Activated effector memory CD4-positive, alpha-beta T cell treated with Interleukin-2 at 50 U/mL for 16 hours (primary cell): ENCODE measurements around the gene CSF1.
"Not testable (repeated sequence)": the region's sequence is repeated elsewhere in the genome, so short reads cannot be mapped to it uniquely, and the experiment has no call there.

Source experiments
- DNase-seq: peaks from one replicate; pipeline ENCODE4 v3.0.0-alpha.2; 2020

Gene CSF1

GRCh38 chr1:109946511-109946910 lies 35.9 kb downstream of the CSF1 start:
- DNase-seq: no peak

- no peak for DNase-seq
Observed at GRCh38 chr1:109947582-109948284, 37.1 kb downstream of the CSF1 start.

GRCh38 chr1:109948285-109948630 lies 37.6 kb downstream of the CSF1 start:
- no peak for DNase-seq

- no peak for DNase-seq
Observed at GRCh38 chr1:109950038-109950437, 39.4 kb downstream of the CSF1 start.

GRCh38 chr1:109950509-109950908 lies 39.9 kb downstream of the CSF1 start:
- no peak for DNase-seq

- not testable (repeated sequence) for DNase-seq
Observed at GRCh38 chr1:109951501-109951900, 40.9 kb downstream of the CSF1 start.

GRCh38 chr1:109954041-109954512 lies 43.4 kb downstream of the CSF1 start:
- DNase-seq: no peak

- DNase-seq: no peak
Observed at GRCh38 chr1:109959632-109959973, 49.0 kb downstream of the CSF1 start.

GRCh38 chr1:109959974-109960744 lies 49.5 kb downstream of the CSF1 start:
- DNase-seq: no peak

- no peak for DNase-seq
Observed at GRCh38 chr1:109960745-109961094, 50.1 kb downstream of the CSF1 start.

GRCh38 chr1:109963864-109964263 lies 53.2 kb downstream of the CSF1 start:
- no peak for DNase-seq

- DNase-seq: no peak
Observed at GRCh38 chr1:109969146-109969829, 58.6 kb downstream of the CSF1 start.

GRCh38 chr1:109969907-109970306 lies 59.3 kb downstream of the CSF1 start:
- no peak for DNase-seq

GRCh38 chr1:109971559-109971958 lies 60.9 kb downstream of the CSF1 start:
- no peak for DNase-seq

- DNase-seq: no peak
Observed at GRCh38 chr1:109974191-109974590, 63.5 kb downstream of the CSF1 start.

GRCh38 chr1:109975718-109976117 lies 65.1 kb downstream of the CSF1 start:
- DNase-seq: no peak

- DNase-seq: no peak
Observed at GRCh38 chr1:109976762-109977161, 66.1 kb downstream of the CSF1 start.

- DNase-seq: no peak
Observed at GRCh38 chr1:109977225-109977624, 66.6 kb downstream of the CSF1 start.

GRCh38 chr1:109977657-109978378 lies 67.2 kb downstream of the CSF1 start:
- DNase-seq: no peak

- no peak for DNase-seq
Observed at GRCh38 chr1:109978761-109979488, 68.3 kb downstream of the CSF1 start.

GRCh38 chr1:109979489-109980091 lies 68.9 kb downstream of the CSF1 start:
- DNase-seq: no peak
